NCI-H526 (cell line): ENCODE results near the gene BICRA.
A peak's percentile ranks its signal among the peaks of the same experiment; 100 is the strongest.
"Not testable (repeated sequence)": the region's sequence is repeated elsewhere in the genome, so short reads cannot be mapped to it uniquely, and the experiment has no call there.

Source experiments
- DNase-seq, 2 experiments: peaks; one replicate each; lab custom pipeline; 2025; lab: John Stamatoyannopoulos, UW

Gene BICRA

DNA sequence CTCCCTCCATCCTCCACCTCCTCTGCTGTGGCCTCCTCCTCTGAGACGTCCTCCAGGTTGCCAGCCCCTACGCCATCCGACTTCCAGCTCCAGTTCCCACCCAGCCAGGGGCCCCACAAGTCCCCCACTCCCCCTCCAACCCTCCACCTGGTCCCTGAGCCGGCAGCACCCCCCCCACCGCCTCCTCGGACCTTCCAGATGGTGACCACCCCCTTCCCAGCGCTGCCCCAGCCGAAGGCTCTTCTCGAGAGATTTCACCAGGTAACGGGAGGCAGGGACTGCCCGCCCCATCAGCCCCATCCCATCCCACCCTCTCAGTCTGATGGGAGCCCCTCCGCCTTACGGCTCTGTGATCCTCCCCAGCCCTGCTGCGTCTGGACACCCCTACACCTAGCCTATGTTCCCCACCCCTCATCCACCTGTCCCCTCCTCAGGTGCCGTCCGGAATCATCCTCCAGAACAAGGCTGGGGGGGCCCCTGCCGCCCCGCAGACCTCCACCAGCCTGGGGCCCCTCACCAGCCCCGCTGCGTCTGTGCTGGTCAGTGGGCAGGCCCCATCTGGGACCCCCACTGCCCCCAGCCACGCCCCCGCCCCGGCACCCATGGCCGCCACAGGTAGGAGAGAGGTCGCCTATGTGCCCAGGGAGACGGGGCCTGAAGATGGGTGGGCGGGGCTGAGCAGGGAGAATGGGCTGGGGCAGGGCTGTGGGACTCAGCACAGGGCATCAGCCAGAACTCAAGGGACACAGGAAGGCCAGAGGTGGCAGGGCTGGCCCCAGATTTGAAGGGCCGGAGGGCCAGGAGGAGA is 85.7 kb downstream of the BICRA start:
- DNase-seq: no peak

DNA sequence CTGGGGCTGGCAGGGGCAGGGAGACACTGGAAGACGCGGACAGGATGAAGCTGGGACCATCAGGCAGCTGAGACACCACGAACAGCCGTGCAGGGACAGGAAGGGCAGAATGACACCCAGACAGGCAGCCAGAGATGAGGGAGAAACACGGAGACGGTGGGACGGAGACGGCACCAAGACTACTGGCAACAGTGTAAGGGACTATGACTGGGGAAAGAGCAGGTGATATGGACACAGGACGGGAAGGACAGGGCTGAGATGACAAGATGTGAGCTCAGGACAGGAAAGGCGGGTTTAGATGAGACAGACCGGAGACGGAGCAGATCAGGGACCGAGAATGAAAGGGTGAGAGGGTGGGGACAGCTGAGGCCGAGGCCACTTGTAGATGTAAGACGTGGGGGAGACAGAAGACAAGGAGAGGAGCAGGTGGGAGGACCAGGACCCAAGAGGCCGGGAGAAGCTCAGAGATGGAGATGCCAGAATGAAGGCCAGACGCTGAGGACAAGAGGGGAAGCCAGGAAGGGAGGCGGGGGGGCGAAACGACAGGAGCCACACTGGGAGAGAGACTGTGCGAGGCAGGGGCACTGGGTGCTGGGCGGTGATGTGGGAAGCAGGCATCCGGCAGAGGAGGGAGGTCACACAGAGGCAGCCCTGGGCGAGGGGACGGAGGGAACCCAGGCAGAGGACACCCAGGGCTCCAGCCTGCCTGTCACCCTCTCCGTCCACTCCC is 86.8 kb downstream of the BICRA start:
- DNase-seq: no peak

DNA sequence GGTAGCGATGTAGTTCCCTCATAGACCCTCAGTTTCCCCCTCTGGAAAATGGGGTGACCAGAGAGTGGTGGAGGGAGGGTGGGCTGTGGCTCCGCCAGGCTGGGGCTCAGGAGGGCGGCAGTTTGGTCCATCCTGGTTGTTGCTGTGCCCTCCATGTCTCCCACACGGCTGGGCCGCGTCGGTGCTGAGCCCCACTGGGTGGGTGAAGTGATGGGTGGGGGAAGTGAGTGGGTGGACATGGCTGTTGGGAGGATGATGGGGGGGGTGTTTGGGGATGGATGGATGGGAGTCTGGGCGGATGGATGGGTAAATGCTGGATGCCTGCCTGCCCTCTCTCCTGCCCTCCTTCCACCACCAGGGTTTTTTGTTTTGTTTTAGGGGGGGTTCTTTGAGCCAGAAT is 87.7 kb downstream of the BICRA start:
- no peak for DNase-seq

DNA sequence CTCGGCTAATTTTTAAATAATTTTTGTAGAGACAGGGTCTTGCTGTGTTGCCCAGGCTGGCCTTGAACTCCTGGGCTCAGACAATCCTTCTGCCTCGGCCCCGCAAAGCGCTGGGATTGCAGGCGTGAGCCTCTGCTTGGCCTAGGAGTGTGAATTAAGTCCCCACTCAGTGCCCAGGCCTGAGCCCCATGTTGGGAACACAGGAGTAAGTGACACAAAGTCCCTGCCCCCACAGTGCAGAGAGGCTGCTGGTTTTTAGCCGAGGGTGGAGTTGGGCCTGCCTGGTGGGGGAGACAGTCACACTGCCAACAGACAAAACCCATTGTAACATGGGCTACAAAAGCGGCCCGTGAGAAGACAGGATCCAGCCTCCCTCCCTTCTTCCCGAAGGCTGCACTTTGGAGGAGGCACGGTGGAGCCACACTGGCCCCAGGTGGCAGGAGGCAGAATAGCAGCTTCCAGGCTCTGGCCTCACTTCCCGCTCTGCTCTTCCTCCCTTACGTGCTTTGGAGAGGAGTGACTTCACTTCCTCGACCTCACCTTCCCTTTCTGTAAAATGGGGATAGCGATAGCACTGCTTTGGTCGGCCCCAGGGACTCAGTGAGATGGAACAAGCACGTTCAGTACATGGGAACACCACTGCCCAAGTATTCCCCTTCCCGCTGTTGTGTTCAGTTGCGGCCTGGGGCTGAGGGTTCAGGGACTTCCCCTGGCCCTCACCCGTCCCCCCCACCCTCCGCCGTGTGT is 89.1 kb downstream of the BICRA start:
- DNase-seq: peak; percentile 67 to 84

DNA sequence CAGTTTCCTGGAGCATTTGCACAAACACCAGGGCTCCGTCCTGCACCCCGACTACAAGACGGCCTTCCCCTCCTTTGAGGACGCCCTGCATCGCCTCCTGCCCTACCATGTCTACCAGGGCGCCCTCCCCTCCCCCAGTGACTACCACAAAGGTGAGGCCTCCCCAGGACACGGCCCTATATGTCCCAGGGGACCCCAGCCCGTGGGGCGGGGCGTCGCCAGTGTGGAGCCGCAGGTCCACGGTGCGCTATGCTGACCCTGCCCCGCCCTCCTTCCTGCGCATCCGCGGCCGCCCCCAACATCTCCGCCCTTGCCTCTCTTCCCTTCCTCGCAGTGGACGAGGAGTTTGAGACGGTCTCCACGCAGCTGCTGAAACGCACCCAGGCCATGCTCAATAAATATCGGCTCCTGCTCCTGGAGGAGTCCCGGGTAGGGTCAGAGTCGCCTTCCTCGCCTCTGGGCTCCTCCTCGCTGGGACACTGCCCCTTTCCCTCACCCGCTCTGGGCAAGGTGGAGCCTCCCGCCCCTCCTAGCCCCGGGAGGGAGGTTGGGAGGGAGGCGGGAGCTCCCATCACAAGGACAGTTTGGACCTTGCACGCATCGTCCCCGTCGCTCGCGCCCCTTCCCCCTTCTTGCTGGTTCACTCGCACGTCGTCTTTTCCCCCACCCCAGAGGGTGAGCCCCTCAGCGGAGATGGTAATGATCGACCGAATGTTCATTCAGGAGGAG is 89.9 kb downstream of the BICRA start:
- DNase-seq: no peak

DNA sequence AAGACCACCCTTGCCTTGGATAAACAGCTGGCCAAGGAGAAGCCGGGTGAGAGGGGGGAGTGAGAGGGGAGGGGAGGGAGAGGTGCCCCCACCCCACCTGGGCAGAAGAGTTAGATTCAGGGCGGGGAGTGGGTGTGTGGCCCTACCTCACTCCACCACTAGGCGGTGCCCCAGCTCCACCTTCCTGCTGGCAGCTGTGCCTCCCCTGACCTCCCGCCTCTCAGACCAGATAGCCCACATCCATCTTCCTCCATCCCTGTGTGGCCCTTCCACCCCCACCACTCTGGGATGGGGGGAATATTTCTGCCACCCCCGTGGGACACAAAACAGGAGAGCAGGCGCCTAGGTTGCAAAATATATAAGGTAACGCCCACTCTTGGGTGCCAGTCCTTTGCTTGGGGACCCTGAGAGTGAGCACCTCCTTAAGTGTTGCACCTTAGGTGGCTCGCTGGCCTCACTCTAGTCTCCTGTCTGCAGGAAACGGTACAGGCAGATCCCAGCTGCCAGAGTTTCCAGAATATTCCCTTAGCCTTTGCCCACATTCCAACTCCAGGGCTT is 90.5 kb downstream of the BICRA start:
- peak in 1 of 2 experiments; percentile 59 for DNase-seq

DNA sequence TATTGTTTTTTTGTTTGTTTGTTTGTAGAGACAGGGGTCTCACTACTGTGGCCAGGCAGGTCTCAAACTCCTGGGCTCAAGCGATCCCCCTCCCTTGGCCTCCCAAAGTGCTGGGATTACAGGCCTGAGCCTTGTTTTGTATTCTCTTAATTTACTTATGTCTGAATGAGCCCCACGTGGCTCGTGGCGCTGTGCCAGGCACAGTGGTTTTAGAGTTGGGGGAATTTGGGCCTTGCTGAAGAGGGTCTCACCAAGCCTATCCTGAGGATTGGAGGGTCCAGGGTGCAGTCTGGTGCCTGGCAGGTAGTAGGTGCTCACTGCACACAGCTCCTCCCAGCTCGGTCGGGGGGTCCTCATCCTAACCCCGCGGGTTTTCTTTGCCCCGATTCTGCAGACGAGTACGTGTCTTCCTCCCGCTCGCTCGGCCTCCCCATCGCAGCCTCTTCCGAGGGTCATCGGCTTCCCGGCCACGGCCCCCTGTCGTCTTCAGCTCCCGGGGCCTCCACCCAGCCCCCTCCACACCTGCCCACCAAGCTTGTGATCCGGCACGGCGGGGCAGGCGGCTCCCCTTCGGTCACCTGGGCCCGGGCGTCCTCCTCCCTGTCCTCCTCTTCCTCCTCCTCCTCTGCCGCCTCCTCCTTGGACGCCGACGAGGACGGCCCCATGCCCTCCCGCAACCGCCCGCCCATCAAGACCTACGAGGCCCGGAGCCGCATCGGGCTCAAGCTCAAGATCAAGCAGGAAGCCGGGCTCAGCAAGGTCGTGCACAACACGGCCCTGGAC is 92.2 kb downstream of the BICRA start:
- no peak for DNase-seq

DNA sequence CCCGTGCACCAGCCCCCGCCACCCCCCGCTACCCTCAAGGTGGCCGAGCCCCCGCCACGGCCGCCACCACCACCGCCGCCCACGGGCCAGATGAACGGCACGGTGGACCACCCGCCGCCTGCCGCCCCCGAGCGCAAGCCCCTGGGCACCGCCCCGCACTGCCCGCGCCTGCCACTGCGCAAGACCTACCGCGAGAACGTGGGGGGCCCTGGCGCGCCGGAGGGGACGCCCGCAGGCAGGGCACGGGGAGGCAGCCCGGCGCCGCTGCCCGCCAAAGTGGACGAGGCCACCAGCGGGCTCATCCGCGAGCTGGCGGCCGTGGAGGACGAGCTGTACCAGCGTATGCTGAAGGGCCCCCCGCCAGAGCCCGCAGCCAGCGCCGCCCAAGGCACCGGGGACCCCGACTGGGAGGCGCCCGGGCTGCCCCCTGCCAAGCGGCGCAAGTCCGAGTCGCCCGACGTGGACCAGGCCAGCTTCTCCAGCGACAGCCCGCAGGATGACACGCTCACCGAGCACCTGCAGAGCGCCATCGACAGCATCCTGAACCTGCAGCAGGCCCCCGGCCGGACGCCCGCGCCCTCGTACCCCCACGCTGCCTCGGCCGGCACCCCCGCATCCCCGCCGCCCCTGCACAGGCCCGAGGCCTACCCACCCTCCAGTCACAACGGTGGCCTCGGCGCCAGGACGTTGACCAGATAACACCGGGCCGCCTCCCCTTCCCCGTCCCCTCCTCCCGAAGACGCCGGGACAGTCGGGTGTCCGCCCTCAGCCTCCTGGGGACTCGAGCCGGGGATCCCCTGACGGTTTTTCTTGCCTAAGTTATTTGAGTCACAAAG is 93.0 kb downstream of the BICRA start:
- DNase-seq: no peak

DNA sequence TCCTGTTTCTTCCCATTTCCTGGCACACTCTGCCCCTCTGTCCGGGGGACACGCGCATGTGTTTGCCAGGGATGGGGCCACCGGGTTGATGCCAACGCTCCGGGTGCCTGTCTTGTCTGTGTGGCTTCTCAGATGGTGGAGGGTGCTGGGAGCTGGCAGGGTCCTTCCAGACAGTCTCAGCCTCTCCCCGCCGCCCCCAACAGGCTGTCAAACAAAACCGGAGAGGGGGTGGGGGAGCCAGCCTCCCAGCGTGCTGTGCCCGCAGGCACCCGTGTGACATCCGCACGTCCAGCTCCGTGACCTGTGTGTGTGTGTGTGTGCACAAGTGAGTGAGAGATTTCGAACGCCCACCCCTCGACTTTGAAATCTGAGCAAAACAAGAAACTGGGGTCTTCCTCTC is 93.7 kb downstream of the BICRA start:
- no peak for DNase-seq

DNA sequence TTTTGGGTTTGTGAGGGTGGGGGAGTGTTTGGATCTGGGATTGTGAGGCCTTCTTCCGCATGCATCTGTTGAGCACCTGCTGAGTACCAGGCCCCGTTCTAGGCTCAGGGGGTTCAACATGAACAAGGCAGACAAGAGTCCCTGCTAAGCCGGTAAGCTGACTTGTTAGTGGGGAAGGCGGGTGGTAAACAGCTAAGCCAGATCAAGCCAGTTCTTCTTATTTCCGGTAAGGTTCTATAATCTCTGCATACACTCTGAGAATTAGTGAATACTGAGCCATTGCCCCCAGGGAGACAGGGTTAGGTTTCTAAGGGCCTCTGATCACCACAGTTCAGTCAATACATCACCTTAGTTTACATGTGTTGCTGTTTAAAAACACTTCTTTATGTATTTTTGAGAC is 94.4 kb downstream of the BICRA start:
- DNase-seq: no peak

DNA sequence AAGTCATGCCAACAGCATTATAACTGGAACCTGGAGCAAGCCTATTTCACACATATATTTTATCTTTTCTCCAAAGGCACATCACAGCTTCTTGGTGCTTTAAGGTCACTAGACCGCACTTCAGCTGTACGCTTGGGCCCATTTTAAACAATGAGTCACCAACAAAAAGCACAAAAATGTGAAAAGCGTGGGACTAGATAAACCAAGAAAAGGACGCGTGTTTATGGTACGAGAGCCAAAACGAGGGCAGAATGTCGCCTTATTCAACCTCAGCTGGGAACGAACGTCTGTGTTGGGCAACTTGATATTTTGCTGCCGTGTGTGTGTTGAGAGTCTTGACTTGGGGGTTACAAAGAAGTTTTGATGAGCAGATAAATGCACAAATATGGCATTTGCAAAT is 95.1 kb downstream of the BICRA start:
- no peak for DNase-seq

DNA sequence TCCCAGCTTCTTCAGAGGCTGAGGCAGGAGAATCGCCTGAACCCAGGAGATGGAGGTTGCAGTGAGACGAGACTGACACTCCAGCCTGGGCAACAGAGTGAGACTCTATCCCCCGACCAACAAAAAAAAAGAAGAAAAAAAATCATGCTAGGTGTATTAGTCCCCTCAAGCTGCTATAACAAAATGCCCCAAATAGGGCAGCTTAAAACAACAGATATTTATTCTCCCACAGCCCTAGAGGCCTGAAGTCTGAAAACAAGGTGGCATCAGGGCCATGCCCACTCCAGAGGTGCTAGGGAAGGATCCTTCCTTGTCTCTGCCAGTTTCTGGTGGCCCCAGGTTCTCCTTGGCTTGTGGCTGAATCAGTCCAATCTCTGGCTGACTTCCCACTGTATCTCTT is 95.7 kb downstream of the BICRA start:
- no peak for DNase-seq

DNA sequence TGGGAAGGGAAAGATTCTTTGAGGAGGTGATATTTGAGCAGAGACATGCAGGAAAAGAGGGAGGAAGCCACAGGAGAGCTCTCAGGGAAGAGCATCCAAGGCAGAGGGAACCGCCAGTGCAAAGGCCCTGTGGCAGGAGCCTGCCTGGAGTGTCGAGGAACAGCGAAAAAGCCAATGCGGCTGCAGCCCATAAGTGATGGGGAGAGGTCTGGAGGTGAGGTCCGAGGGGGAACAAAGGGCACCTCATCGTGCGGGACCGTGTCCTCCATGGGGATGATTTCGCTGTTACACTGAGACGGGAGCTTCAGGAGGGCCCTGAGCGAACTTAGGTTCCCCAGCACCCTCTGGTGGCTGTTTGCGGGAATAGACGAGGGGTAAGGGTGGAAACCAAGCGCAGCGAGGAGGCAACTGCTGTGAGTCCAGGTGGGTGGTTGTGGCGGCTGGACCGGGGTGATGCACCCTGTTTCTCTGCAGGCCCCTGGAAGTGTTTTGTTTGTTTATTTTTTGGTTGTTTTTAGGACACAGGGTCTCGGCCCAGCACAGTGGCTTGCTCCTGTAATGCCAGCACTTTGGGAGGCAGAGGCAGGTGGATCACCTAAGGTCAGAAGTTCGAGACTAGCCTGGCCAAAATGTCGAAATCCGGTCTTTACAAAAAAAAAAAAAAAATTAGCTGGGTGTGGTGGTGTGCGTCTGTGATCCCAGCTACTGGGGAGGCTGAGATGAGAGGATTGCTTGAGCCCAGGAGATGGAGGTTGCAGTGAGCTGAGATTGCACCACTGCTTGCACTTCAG is 98.4 kb downstream of the BICRA start:
- DNase-seq: peak; percentile 62 to 86

DNA sequence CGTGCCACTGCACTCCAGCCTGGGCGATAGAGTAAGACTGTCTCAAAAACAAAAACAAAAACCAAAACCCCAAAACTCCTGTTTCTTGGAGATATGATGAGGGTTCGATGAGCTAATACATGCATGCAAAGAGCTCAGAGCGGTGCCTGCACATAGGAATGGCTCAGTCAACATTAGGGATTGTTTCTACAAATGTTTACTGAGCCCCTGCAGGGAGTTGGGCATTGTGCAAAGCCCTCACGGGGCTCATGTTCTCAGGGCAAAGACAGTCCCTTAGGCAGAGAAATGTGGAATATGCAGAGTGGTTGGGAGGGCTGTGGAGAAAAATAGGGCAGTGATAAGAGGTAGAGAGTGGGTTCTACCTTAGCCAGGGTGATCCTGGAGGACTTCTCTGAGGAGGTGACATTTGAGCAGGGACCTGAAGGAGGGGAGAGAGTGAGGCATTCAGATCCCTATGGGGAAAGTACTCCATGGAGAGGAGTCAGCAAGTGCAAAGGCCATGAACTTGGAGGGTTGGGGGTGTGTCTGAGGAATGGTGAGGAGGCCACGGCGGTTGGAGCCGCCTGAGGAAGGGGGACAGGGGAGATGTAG is 102.8 kb downstream of the BICRA start:
- no peak for DNase-seq

DNA sequence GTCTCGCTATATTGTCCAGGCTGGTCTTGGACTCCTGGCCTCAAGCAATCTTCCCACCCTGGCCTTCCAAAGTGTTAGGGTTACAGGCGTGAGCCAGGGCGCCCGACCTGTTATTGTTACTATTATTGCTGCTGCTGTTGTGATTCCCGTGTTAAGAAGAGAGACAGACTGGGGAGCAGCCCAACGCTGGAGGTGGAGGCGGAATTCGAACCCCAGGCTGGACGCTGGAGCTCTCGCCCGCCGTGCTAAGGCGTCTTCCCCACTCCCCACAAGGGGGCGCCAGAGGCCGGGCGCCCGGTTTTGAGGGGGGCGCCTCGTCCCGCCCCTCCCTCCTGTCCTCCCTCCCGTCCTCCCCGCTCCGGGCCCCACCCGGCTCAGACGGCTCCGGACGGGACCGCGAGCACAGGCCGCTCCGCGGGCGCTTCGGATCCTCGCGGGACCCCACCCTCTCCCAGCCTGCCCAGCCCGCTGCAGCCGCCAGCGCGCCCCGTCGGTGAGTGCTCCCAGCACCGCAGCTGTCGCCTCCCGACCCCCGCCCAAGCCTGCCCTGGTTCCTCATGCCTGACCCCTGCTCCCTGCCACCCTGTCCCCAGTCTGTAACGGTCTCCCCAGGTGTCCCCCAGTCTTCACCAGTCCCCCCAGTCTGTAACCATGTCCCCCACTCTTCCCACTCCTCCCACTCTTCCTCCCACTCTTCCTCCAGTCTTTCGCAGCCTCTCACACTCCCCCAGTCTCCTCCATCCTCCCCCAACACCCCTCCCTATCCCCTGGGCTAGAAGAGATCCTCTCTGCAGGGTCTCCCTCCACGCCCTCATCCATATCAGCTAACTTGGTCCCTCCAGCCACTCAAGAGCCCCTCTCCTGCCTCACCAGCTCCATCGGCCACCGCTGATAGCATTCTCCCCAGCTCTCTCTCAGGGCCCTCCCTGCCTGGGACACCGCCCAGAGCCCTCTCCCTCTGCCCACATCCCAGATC is 104.4 kb downstream of the BICRA start, which contains the start of gene EHD2:
Gene EHD2 (plus strand): TSS at position 377 of the 976 bp plus-strand sequence. CDS start 3,191 bp downstream, outside the sequence.
- peak in 1 of 2 experiments; percentile 16 for DNase-seq

DNA sequence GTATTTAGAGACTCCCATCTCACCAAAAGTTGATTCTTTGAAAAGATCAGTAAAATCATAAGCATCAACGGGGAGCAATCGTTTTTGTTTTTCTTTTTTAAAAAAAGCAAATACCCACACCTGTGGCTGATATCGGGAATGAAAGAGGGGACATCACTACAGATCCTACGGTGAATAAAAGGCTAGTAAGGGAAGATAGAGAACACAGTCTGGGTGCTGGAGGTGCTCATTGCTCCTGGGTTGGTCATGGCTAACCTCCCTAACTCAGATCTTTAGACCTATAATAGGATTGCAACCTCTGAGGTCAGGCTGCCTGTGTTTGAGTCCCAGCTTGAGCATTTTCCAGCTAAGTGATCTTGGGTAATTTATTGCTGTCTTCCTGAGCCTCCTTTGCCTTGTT is 105.4 kb downstream of the BICRA start:
- no peak for DNase-seq

DNA sequence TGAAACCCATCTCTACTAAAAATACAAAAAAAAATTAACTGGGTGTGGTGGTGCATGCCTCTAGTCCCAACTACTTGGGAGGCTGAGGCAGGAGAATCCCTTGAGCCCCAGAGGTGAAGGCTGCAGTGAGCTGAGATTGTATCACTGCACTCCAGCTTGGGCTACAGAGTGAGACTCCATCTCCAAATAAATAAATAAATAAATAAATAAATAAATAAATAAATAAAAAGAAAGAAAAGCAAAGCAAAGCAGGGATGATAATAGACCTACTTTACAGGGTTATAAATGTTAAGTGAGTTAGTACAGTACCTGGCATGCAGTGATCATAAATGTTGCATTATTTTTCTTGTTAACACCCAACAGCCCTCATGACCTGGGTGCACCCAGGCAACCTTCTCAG is 105.9 kb downstream of the BICRA start:
- not testable (repeated sequence) for DNase-seq
